CD4-positive, alpha-beta T cell (primary cell): ENCODE data around the gene PCLO. TPM values are rescaled to one million over a fixed set of nuclear protein-coding genes. Genes with fewer than 3 reads are reported as not detected.

Source experiments
- ATAC-seq: fragments of 200-7000 bp; cut with Tn5 transposase; one replicate; pipeline ENCODE4 v1.10.0; 2022; ENCODE audit warnings: mild to moderate bottlenecking; ENCODE audit not compliant: poor library complexity
- CTCF ChIA-PET: fragments of 350-600 bp; sonication (Branson Sonifier 250); formaldehyde crosslinking; loops from one replicate; lab custom pipeline; 2021; ENCODE audit warnings: antibody characterized with exemption, inconsistent platforms; lab: Charles Lee
- POLR2A ChIA-PET: fragments of 350-600 bp; sonication (Branson Sonifier 250); formaldehyde crosslinking; loops from one replicate; lab custom pipeline; 2021; ENCODE audit warnings: antibody characterized with exemption, inconsistent platforms; lab: Charles Lee
- DNase-seq, 14 experiments: peaks; one replicate each; pipeline ENCODE4 v3.0.0-alpha.2; 2013 to 2020; ENCODE audit warnings: mixed read lengths in 2 of 14
- H3K27ac ChIP-seq, 2 donors: one replicate each; pipeline versions ENCODE4 v1.5.1 to v1.7.0; 2013; ENCODE audit warnings: low read length in 2 of 2, low read depth in 1 of 2, mild to moderate bottlenecking in 1 of 2
- H3K27me3 ChIP-seq, 2 experiments: 1 replicate in 1 of 2; 2 replicates in 1 of 2; pipeline versions ENCODE4 v1.6.1 to v1.7.0; 2013; ENCODE audit warnings: low read length in 2 of 2, control low read depth in 1 of 2, mild to moderate bottlenecking in 1 of 2, moderate library complexity in 1 of 2; ENCODE audit not compliant: insufficient read depth in 2 of 2, control insufficient read depth in 1 of 2
- H3K36me3 ChIP-seq: one replicate; pipeline ENCODE4 v1.6.1; 2013; ENCODE audit warnings: low read length, control low read depth; ENCODE audit not compliant: insufficient read depth
- H3K4me1 ChIP-seq: one replicate; pipeline ENCODE4 v1.6.1; 2013; ENCODE audit warnings: low read length, control low read depth; ENCODE audit not compliant: insufficient read depth
- H3K4me3 ChIP-seq: one replicate; pipeline ENCODE4 v1.5.1; 2013; ENCODE audit warnings: mild to moderate bottlenecking, low read length, moderate library complexity
- H3K9me3 ChIP-seq, 2 experiments: 1 replicate in 1 of 2; 2 replicates in 1 of 2; pipeline versions ENCODE4 v1.6.1 to v1.7.0; 2013; ENCODE audit warnings: low read length in 2 of 2, mild to moderate bottlenecking in 2 of 2, control low read depth in 1 of 2, moderate library complexity in 1 of 2; ENCODE audit not compliant: control insufficient read depth in 1 of 2, insufficient read depth in 1 of 2
- H3K27ac Mint-ChIP-seq: one replicate; pipeline ENCODE4 v1.8.0; 2020; ENCODE audit warnings: mixed read lengths
- H3K27me3 Mint-ChIP-seq: one replicate; pipeline ENCODE4 v1.8.0; 2021; ENCODE audit warnings: mixed read lengths
- H3K36me3 Mint-ChIP-seq: one replicate; pipeline ENCODE4 v1.8.0; 2021; ENCODE audit warnings: low read depth, mixed read lengths
- H3K4me1 Mint-ChIP-seq: one replicate; pipeline ENCODE4 v1.8.0; 2021; ENCODE audit warnings: low read depth, mixed read lengths
- H3K4me3 Mint-ChIP-seq: one replicate; pipeline ENCODE4 v1.8.0; 2020; ENCODE audit warnings: mild to moderate bottlenecking, mixed read lengths
- H3K9me3 Mint-ChIP-seq: one replicate; pipeline ENCODE4 v1.8.0; 2020; ENCODE audit warnings: mixed read lengths
- CTCF ChIP-seq: fragments of 200-600 bp; IDR thresholded peaks from one replicate; pipeline ENCODE4 v1.8.0; 2022; ENCODE audit warnings: antibody characterized with exemption, mild to moderate bottlenecking
- intact Hi-C, 2 experiments: fragments of 100-400 bp; cut with DNase I in 1 of 2; cut with micrococcal nuclease in 1 of 2; formaldehyde crosslinking; loops; one replicate each; pipeline versions ENCODE4 v1.15.1 to v1.9.0; 2023 to 2025; cut with DNase I, micrococcal nuclease
- total RNA-seq, 174 experiments: library from RNA in 2 of 174; stranded (reverse) in 2 of 174; gene quantifications; one replicate each; pipeline ENCODE4 v1.2.3 and lab custom pipeline; 2021 to 2026

Gene PCLO
- total RNA-seq, 2 experiments from 2014 or later = not detected

GRCh38 chr7:83204715-83205114 is 42.0 kb upstream of the PCLO start:
- ATAC-seq = no peak
- Histone ChIP-seq H3K36me3 (no peaks in the 10 kb centered on the region), H3K4me3 (no peak overlapping the region), H3K27ac (no peak overlapping the region), H3K9me3 (peaks cover 0 to 4% of the 10 kb centered on the region in 2 experiments), H3K4me1 (no peaks in the 10 kb centered on the region), H3K27me3 (no peaks in the 10 kb centered on the region)
- no peak for TF ChIP-seq CTCF
- no peaks in the 10 kb centered on the region for H3K36me3 Mint-ChIP-seq
- no peaks in the 10 kb centered on the region for H3K4me1 Mint-ChIP-seq
- intact Hi-C loops = no loop called here
- no peak overlapping the region for H3K27ac Mint-ChIP-seq
- no peak overlapping the region for H3K4me3 Mint-ChIP-seq
- no peaks in the 10 kb centered on the region for H3K27me3 Mint-ChIP-seq
- H3K9me3 Mint-ChIP-seq = peaks cover 6% of the 10 kb centered on the region
- ChIA-PET CTCF (no interaction called here), POLR2A (no interaction called here)
- DNase-seq = no peak

- Mint-ChIP-seq H3K4me1 (no peaks in the 10 kb centered on the region), H3K27ac (no peak overlapping the region), H3K4me3 (no peak overlapping the region), H3K36me3 (no peaks in the 10 kb centered on the region), H3K27me3 (no peaks in the 10 kb centered on the region), H3K9me3 (peaks cover 2% of the 10 kb centered on the region)
- POLR2A ChIA-PET = no interaction called here
- CTCF ChIA-PET = no interaction called here
- TF ChIP-seq CTCF = no peak
- H3K4me1 ChIP-seq = no peaks in the 10 kb centered on the region
- intact Hi-C loops = no loop called here
- no peaks in the 10 kb centered on the region for H3K36me3 ChIP-seq
- DNase-seq = no peak
- H3K27ac ChIP-seq = no peak overlapping the region
- H3K4me3 ChIP-seq = no peak overlapping the region
- ATAC-seq = no peak
- peaks cover 0 to 4% of the 10 kb centered on the region in 2 experiments for H3K9me3 ChIP-seq
- H3K27me3 ChIP-seq = no peaks in the 10 kb centered on the region
These were observed 38.7 kb upstream of the PCLO start for GRCh38 chr7:83201355-83201754.

- H3K27ac ChIP-seq = no peak overlapping the region
- Mint-ChIP-seq H3K9me3 (peaks cover 6% of the 10 kb centered on the region), H3K36me3 (no peaks in the 10 kb centered on the region), H3K27ac (no peak overlapping the region), H3K27me3 (no peaks in the 10 kb centered on the region), H3K4me1 (no peaks in the 10 kb centered on the region), H3K4me3 (no peak overlapping the region)
- DNase-seq (no peak), ATAC-seq (no peak)
- no peak for TF ChIP-seq CTCF
- ChIA-PET CTCF (no interaction called here), POLR2A (no interaction called here)
- H3K4me3 ChIP-seq = no peak overlapping the region
- H3K9me3 ChIP-seq = no peaks in the 10 kb centered on the region
- intact Hi-C loops = no loop called here
- no peaks in the 10 kb centered on the region for H3K27me3 ChIP-seq
- H3K4me1 ChIP-seq = no peaks in the 10 kb centered on the region
- no peaks in the 10 kb centered on the region for H3K36me3 ChIP-seq
These were observed 28.1 kb upstream of the PCLO start for GRCh38 chr7:83190659-83191389.
